ENCODE data around the gene RELA.
"Not testable (repeated sequence)": the region's sequence is repeated elsewhere in the genome, so short reads cannot be mapped to it uniquely, and the experiment has no call there.

The RELA gene

DNA sequence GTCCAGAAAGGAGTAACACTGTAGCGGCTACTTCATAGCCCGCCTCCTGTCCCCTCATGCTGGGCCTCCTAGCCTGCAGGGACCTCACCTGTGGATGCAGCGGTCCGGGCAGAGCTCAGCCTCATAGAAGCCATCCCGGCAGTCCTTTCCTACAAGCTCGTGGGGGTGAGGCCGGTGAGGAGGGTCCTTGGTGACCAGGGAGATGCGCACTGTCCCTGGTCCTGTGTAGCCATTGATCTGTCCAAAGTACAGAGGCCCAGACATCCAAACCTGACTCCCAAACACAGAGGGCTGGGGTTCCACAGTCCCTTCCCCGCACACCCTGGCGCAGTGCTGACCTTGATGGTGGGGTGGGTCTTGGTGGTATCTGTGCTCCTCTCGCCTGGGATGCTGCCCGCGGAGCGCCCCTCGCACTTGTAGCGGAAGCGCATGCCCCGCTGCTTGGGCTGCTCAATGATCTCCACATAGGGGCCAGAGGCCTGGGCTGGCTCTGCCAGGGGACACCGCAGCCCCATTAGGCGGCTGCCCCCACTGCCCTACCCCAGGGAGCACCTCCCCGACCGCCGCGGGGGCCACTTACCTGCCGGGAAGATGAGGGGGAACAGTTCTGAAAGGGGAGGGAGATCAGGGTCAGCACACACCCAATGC lies 993 bp downstream of the RELA start:
- TF ChIP-seq POLR2A (IDR thresholded peaks at IDR 0.05; ENCODE audit: low read depth, low read length) = no peak
- FAIRE-seq = no peak

DNA sequence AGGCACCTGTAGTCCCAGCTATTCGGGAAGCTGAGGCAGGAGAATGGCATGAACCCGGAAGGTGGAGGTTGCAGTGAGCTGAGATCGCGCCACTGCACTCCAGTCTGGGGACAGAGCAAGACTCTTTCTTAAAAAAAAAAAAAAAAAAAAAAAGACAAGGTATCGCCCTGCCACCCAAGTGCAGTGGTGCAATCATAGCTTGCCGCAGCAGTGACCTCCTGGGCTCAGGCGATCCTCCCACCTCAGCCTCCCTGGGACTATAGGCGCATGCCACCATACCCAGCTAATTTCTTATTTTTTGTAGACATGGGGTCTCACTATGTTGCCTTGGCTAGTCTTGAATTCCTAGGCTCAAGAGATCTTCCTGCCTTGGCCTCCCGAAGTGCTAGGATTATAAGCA lies 1.8 kb downstream of the RELA start:
- FAIRE-seq; DNase-seq (ENCODE audit: insufficient read length): not testable (repeated sequence)

More for the DNA sequence above, 993 bp downstream of the RELA start:
- DNase-seq (ENCODE audit: insufficient read length) = no peak

DNA sequence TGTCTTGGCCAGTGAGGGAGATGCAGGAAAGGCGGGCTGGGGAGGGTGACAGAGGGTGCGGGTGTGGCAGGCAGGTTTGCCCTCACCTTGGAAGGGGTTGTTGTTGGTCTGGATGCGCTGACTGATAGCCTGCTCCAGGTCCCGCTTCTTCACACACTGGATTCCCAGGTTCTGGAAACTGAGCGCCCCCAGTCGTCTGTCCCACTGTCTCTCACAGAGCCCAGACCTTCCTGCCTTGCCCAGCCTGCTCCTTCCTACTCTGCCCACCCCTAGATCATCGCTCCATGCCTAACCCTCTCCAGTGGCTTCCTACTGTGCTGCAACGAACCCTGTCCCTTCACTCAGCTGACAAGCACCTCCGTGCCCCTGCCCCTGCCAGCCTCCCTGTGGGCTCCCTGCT lies 2.7 kb downstream of the RELA start:
- peak; percentile 0 for DNase-seq (ENCODE audit: insufficient read length)
- FAIRE-seq = no peak
- TF ChIP-seq POLR2A (IDR thresholded peaks at IDR 0.05; ENCODE audit: low read depth, low read length) (no peak), TAF1 (IDR thresholded peaks at IDR 0.05; ENCODE audit: borderline replicate concordance, low read depth, low read length) (no peak), POLR2AphosphoS5 (IDR thresholded peaks at IDR 0.05; ENCODE audit: low read depth, low read length) (no peak; the same call in 1 of the 2 replicates)

DNA sequence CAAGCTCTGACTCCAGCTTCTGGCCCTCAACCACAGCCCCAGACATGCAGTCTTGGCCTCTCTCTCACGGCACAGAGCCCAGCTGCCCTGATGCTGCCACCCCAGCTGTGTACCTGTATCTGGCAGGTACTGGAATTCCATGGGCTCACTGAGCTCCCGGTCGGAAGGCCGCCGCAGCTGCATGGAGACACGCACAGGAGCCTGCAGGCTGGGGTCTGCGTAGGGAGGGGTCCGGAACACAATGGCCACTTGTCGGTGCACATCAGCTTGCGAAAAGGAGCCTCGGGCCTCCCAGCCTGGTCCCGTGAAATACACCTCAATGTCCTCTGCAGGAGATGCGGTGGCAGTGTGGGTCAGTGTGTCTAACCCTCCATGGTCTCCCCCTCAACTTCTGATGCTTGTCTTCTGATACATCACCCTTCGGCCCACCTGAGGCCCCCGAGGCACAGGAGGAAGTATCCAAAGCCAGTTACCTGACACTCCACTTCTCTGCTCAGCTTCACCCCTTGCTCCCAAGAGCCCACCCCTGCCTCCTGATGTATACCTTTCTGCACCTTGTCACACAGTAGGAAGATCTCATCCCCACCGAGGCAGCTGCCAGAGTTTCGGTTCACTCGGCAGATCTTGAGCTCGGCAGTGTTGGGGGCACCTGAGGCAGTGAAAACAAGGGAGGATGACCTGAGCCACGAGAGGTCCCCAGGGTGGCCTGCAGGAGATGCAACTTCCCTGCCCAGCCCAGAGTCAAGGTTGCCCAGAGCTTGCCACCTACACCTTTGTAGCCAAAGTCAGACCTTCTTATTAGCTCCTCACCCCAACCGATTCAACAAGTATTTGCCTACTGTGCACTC lies 4.3 kb downstream of the RELA start:
- FAIRE-seq (no peak), DNase-seq (ENCODE audit: insufficient read length) (peak; percentile 2)
- TF ChIP-seq POLR2AphosphoS5 (IDR thresholded peaks at IDR 0.05; ENCODE audit: low read depth, low read length) = no peak
- TF ChIP-seq POLR2A (IDR thresholded peaks at IDR 0.05; ENCODE audit: low read depth, low read length) = no peak

DNA sequence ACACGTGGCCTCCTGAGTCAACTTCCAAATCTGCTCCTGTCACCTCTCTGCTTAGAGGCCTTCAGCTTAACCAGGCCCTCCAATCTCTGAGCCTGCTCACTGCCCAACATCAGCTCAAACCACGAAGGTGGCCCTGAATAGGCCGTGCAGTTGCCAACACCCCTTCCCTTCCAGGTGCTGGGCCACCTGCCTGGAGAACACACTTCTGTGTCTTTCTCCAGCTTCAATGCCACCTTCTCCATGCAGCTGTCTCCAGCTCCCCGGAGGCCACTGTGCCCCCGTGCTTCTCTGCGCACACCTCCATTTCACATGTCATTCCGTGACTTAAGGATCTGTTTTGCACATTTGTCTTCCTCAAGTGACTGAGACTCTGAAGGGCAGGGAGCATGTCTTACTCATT lies 5.3 kb downstream of the RELA start:
- DNase-seq (ENCODE audit: insufficient read length) (peak; percentile 3), FAIRE-seq (no peak)
- TF ChIP-seq POLR2AphosphoS5 (IDR thresholded peaks at IDR 0.05; ENCODE audit: low read depth, low read length) (no peak), POLR2A (IDR thresholded peaks at IDR 0.05; ENCODE audit: low read depth, low read length) (no peak), TAF1 (IDR thresholded peaks at IDR 0.05; ENCODE audit: borderline replicate concordance, low read depth, low read length) (no peak)

DNA sequence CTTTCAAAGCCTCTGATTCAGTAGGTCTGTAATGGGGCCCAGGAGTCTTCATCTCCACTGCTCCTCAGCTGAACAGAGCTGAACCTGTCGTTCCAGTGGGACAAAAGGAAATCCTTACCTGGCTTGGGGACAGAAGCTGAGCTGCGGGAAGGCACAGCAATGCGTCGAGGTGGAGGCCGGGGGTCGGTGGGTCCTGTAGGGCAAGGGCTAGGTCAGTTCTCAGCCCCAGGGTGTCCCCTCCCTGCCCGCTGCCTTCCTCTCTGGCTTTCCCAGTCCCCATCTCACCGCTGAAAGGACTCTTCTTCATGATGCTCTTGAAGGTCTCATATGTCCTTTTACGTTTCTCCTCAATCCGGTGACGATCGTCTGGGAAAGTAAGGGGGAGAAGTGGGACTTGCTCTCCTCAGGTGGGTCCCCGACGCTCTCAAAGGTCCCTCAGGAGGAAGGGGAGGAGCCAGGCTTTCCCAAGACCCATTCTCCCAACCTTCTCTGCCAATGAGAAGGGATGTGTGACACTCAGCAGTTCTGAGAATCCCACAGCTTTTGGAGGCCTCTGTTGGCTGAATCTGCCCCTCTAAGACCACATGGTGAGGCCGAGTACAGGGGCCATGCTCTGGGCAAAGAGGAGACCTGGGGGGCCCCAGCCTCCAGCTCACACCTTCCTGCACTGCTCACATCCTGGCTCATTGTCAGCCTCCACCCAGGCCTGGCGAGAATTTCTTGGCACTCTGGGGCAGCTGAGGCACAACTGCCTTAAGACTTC lies 7.0 kb downstream of the RELA start:
- DNase-seq (ENCODE audit: insufficient read length) (peak; percentile 0), FAIRE-seq (no peak)
- TF ChIP-seq POLR2A (IDR thresholded peaks at IDR 0.05; ENCODE audit: low read depth, low read length) = peak; percentile 40; the same call in 1 of the 2 replicates
- TF ChIP-seq POLR2AphosphoS5 (IDR thresholded peaks at IDR 0.05; ENCODE audit: low read depth, low read length) = peak; percentile 13; the same call in 1 of the 2 replicates
- TF ChIP-seq TAF1 (IDR thresholded peaks at IDR 0.05; ENCODE audit: borderline replicate concordance, low read depth, low read length) = no peak

DNA sequence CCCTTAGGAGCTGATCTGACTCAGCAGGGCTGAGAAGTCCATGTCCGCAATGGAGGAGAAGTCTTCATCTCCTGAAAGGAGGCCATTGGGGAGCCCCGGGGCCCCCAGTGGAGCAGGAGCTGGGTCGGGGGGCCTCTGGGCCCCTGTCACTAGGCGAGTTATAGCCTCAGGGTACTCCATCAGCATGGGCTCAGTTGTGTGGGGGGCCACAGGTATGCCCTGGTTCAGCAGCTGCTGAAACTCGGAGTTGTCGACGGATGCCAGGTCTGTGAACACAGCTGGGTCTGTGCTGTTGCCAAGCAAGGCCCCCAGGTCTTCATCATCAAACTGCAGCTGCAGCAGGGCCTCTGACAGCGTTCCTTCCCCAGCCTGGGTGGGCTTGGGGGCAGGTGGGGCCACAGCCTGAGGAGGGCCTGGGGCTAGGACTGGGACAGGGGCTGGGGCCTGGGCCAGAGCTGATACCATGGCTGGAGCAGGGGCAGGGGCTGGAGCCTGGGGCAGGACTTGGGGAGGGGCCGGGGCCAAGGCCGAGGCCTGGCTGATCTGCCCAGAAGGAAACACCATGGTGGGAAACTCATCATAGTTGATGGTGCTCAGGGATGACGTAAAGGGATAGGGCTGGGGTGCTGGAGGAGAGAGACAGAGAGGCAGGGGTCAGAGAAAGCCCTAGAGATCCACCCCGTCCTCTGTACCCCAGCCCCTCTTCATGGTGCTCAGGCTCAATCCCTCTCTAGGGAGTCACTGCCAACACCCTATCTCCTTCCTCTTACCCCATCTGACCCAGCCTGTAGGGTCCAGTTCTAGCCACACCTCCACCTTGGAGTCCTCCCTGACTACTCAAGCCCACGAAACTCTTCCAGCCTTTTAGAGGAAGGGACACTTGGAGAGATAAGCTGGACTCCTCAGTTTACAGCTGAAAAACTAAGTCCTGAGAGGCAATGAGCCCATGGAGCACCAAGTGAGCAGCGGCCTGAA lies 8.1 kb downstream of the RELA start:
- DNase-seq (ENCODE audit: insufficient read length) (peak; percentile 7), FAIRE-seq (peak; percentile 53)
- TF ChIP-seq POLR2A (IDR thresholded peaks at IDR 0.05; ENCODE audit: low read depth, low read length) (peak; percentile 44; the same call in 1 of the 2 replicates), POLR2AphosphoS5 (IDR thresholded peaks at IDR 0.05; ENCODE audit: low read depth, low read length) (peak; percentile 82), TAF1 (IDR thresholded peaks at IDR 0.05; ENCODE audit: borderline replicate concordance, low read depth, low read length) (no peak)

DNA sequence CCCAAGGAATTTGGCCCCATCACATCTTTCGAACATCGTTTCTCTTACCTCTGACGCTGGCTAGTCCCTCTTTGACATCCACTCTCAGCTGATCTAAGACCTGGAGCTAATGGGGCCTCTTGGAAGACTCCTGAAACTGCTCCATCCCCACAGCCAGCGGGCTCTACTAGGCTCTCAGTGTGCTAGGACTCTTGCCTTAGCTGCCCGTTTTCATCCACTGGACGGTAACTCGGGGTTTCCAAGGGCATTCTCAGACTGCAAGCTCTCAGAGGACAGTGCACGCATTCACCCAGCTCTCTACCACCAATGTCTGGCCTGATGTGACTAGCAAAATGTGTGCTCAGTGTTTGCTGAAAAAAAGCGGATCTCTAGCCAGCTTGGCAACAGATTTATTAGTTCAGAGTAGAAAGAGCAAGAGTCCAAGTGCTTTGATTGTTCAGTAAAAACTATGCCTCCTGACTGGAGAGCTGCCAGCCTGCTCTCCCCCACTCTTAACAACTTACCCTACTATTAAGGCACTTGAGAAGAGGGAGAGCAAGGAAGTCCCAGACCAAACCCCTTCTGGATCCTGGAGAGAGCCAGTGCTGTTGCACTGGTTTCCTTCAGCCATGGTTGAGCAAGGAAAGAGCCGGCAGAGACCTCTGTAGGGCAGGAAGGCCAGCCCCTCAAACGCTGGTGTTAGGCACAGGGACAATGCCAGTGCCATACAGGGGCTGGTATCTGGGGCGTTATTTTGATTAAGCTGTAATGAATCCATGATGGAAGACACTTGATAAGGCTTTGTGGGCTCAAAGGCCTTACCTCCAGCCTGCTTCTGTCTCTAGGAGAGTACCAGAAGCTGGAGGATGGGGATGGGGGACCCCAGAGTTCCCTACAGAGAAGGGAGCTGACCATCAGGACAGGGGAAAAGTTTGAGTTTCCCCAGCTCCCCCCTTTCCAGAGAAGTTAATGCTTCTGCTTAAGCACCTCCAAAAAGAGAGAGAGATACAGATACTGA lies 9.2 kb downstream of the RELA start:
- DNase-seq (ENCODE audit: insufficient read length) (peak; percentile 36), FAIRE-seq (no peak)
- peak; percentile 16; the same call in 1 of the 2 replicates for TF ChIP-seq POLR2AphosphoS5 (IDR thresholded peaks at IDR 0.05; ENCODE audit: low read depth, low read length)
- TF ChIP-seq POLR2A (IDR thresholded peaks at IDR 0.05; ENCODE audit: low read depth, low read length) = no peak

DNA sequence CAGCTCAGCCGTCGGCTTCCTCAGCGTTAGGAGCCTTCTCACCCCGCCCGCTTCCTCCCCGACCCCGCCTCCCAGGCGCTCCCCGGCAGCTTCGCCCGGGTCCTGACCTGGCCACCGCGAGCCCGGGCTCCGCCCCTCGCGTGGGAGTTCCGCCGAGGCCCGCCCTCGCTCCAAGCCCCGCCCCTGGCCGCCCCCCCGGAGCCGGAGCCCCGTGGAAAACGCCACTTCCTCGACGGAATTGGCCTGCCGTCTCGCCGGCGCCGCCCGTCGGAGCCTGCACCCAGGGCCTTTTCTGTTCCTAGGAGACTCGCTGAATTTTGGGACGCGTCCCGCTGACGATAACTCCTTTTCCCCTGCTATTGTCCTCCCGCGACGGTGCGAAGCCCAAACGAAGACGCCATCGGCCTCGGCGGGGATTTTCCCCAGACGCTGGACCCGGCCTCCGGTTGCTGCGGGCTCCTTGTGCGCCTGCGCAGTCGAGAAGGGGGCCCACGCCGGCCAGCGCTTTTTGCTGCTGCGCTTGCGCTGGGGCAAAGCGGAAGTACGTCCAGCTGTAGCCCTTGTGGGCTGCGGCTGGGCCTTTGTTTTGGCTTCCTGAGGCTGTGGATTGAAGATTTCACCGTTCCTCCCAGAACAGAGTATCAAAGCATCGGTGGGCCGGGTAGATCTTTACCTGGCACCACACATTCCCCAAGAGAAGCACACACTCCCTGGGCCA lies 10.0 kb downstream of the RELA start:
- DNase-seq (ENCODE audit: insufficient read length) (peak; percentile 100), FAIRE-seq (peak; percentile 99)
- TF ChIP-seq TAF1 (IDR thresholded peaks at IDR 0.05; ENCODE audit: borderline replicate concordance, low read depth, low read length) (no peak), POLR2AphosphoS5 (IDR thresholded peaks at IDR 0.05; ENCODE audit: low read depth, low read length) (peak; percentile 80; the same call in 1 of the 2 replicates), POLR2A (IDR thresholded peaks at IDR 0.05; ENCODE audit: low read depth, low read length) (peak; percentile 81)
